Hepatic stellate cell (primary cell): ENCODE measurements around the gene PTGFRN.

Experiments used
- DNase-seq: peaks from one replicate; pipeline ENCODE4 v3.0.0; 2011; ENCODE audit warnings: low spot score

The PTGFRN gene

GRCh38 chr1:116889380-116889779 lies 20.3 kb upstream of the PTGFRN start:
- DNase-seq: no peak

GRCh38 chr1:116891396-116892079 lies 18.2 kb upstream of the PTGFRN start:
- DNase-seq: no peak

- DNase-seq: no peak
These were observed 14.6 kb upstream of the PTGFRN start for GRCh38 chr1:116895073-116895472.

GRCh38 chr1:116899529-116899928 lies 10.2 kb upstream of the PTGFRN start:
- DNase-seq: no peak

- no peak for DNase-seq
These were observed 9.0 kb upstream of the PTGFRN start for GRCh38 chr1:116900471-116901365.

- no peak for DNase-seq
These were observed 7.7 kb upstream of the PTGFRN start for GRCh38 chr1:116902027-116902426.

GRCh38 chr1:116902723-116903383 lies 6.9 kb upstream of the PTGFRN start:
- no peak for DNase-seq

- no peak for DNase-seq
These were observed 4.9 kb upstream of the PTGFRN start for GRCh38 chr1:116904791-116905320.

GRCh38 chr1:116906812-116907211 lies 2.9 kb upstream of the PTGFRN start:
- DNase-seq: no peak

GRCh38 chr1:116907351-116907750 lies 2.4 kb upstream of the PTGFRN start:
- no peak for DNase-seq

- DNase-seq: no peak
These were observed 1.4 kb upstream of the PTGFRN start for GRCh38 chr1:116908266-116908665.

GRCh38 chr1:116908820-116909511 lies 750 bp upstream of the PTGFRN start:
- DNase-seq: no peak

GRCh38 chr1:116910379-116911187 lies 867 bp downstream of the PTGFRN start:
- no peak for DNase-seq

- DNase-seq: no peak
These were observed 1.5 kb downstream of the PTGFRN start for GRCh38 chr1:116911188-116911553.

GRCh38 chr1:116911779-116912469 lies 2.2 kb downstream of the PTGFRN start:
- DNase-seq: no peak

- no peak for DNase-seq
These were observed 3.1 kb downstream of the PTGFRN start for GRCh38 chr1:116912846-116913245.

GRCh38 chr1:116913941-116914340 lies 4.2 kb downstream of the PTGFRN start:
- no peak for DNase-seq

- no peak for DNase-seq
These were observed 5.0 kb downstream of the PTGFRN start for GRCh38 chr1:116914667-116915066.

GRCh38 chr1:116915086-116915661 lies 5.5 kb downstream of the PTGFRN start:
- no peak for DNase-seq

GRCh38 chr1:116916002-116916401 lies 6.3 kb downstream of the PTGFRN start:
- no peak for DNase-seq
